ENCODE measurements around the gene DBN1. TPM values are rescaled to one million over a fixed set of nuclear protein-coding genes. Genes with fewer than 3 reads are reported as not detected.
"Not testable (repeated sequence)": the region's sequence is repeated elsewhere in the genome, so short reads cannot be mapped to it uniquely, and the experiment has no call there.

Gene DBN1
- total RNA-seq, 1 donor from 2014 or later: 21.8 TPM

- Histone ChIP-seq H3K4me3 (no peak overlapping the region), H3K4me1 (peaks cover 10% of the 10 kb centered on the region), H3K36me3 (no peaks in the 10 kb centered on the region), H3K27ac (replicated peaks) (no peak overlapping the region), H3K27me3 (ENCODE audit: low read depth) (peaks cover 18% of the 10 kb centered on the region), H3K9me3 (replicated peaks) (no peaks in the 10 kb centered on the region)
- intact Hi-C loops (cut with micrococcal nuclease): no loop called here
- no peak for TF ChIP-seq CTCF (IDR thresholded peaks at IDR 0.05; ENCODE audit: borderline replicate concordance)
- DNase-seq: no peak
Measured at GRCh38 chr5:177421062-177421798, 52.2 kb downstream of the DBN1 start.

- H3K27ac ChIP-seq (replicated peaks); DNase-seq; H3K36me3 ChIP-seq; H3K9me3 ChIP-seq (replicated peaks); H3K4me3 ChIP-seq; H3K4me1 ChIP-seq; intact Hi-C loops (cut with micrococcal nuclease): not testable (repeated sequence)
- peaks cover 18% of the 10 kb centered on the region for H3K27me3 ChIP-seq (ENCODE audit: low read depth)
Measured at GRCh38 chr5:177420472-177420871, 53.0 kb downstream of the DBN1 start.

GRCh38 chr5:177419046-177419445 is 54.4 kb downstream of the DBN1 start:
- Histone ChIP-seq H3K27me3 (ENCODE audit: low read depth) (peaks cover 22% of the 10 kb centered on the region), H3K4me1 (no peaks in the 10 kb centered on the region), H3K9me3 (replicated peaks) (no peaks in the 10 kb centered on the region), H3K27ac (replicated peaks) (no peak overlapping the region), H3K36me3 (no peaks in the 10 kb centered on the region), H3K4me3 (no peak overlapping the region)
- intact Hi-C loops (cut with micrococcal nuclease): no loop called here
- TF ChIP-seq CTCF (IDR thresholded peaks at IDR 0.05; ENCODE audit: borderline replicate concordance): no peak
- no peak for DNase-seq

- intact Hi-C loops (cut with micrococcal nuclease); H3K4me3 ChIP-seq; H3K9me3 ChIP-seq (replicated peaks); H3K27ac ChIP-seq (replicated peaks); H3K36me3 ChIP-seq; DNase-seq; H3K4me1 ChIP-seq: not testable (repeated sequence)
- H3K27me3 ChIP-seq (ENCODE audit: low read depth): peaks cover 35% of the 10 kb centered on the region
Measured at GRCh38 chr5:177417081-177417480, 56.4 kb downstream of the DBN1 start.

GRCh38 chr5:177414481-177414880 is 59.0 kb downstream of the DBN1 start:
- no peaks in the 10 kb centered on the region for H3K9me3 ChIP-seq (replicated peaks)
- TF ChIP-seq CTCF (IDR thresholded peaks at IDR 0.05; ENCODE audit: borderline replicate concordance): no peak
- H3K4me3 ChIP-seq: no peak overlapping the region
- DNase-seq: no peak
- no peaks in the 10 kb centered on the region for H3K36me3 ChIP-seq
- intact Hi-C loops (cut with micrococcal nuclease): no loop called here
- peaks cover 36% of the 10 kb centered on the region for H3K27me3 ChIP-seq (ENCODE audit: low read depth)
- no peak overlapping the region for H3K27ac ChIP-seq (replicated peaks)
- no peaks in the 10 kb centered on the region for H3K4me1 ChIP-seq

- Histone ChIP-seq H3K27ac (replicated peaks) (no peak overlapping the region), H3K9me3 (replicated peaks) (no peaks in the 10 kb centered on the region), H3K36me3 (no peaks in the 10 kb centered on the region), H3K4me3 (no peak overlapping the region), H3K4me1 (no peaks in the 10 kb centered on the region), H3K27me3 (ENCODE audit: low read depth) (peaks cover 42% of the 10 kb centered on the region)
- no peak for TF ChIP-seq CTCF (IDR thresholded peaks at IDR 0.05; ENCODE audit: borderline replicate concordance)
- intact Hi-C loops (cut with micrococcal nuclease): no loop called here
- DNase-seq: no peak
Measured at GRCh38 chr5:177412603-177413233, 60.7 kb downstream of the DBN1 start.
